Measurements from ENCODE around the gene BACH2. TPM values are rescaled to one million over a fixed set of nuclear protein-coding genes. Genes with fewer than 3 reads are reported as not detected.

Gene BACH2
- total and polyA plus RNA-seq, 9 of the 15 experiments (the other 6 are each of a cell fraction or from before 2014, with no cell fraction given): 0.06 to 3.1 (median 0.59) TPM

- TF ChIP-seq IFI16 (CRISPR knock-in tag; IDR thresholded peaks at IDR 0.05): no peak
- no peak for TF ChIP-seq MAFG (tag; conservative IDR thresholded peaks at IDR 0.05)
- no peak for TF ChIP-seq NFATC3 (IDR thresholded peaks at IDR 0.05)
- TF ChIP-seq ETS1 (conservative IDR thresholded peaks at IDR 0.05; ENCODE audit: control insufficient read depth, low read depth, low read length): no peak
Measured at GRCh38 chr6:90080876-90081481, 215.7 kb downstream of the BACH2 start (continued).

GRCh38 chr6:90079560-90080490 is 216.8 kb downstream of the BACH2 start:
- Histone ChIP-seq H3K36me3 (ENCODE audit: control insufficient read depth, insufficient read depth, low read length) (no peaks in the 10 kb centered on the region), H3K4me2 (ENCODE audit: insufficient read depth, low read length) (no peak overlapping the region), H3K4me3 (no peak overlapping the region), H3K9ac (ENCODE audit: insufficient read depth in 1 of 2, low read depth in 2 of 2, low read length in 2 of 2) (no peak overlapping the region), H4K20me1 (replicated peaks; ENCODE audit: control insufficient read depth, insufficient read depth, low read length) (no peaks in the 10 kb centered on the region), H3K9me1 (ENCODE audit: control insufficient read depth, insufficient read depth, low read length) (no peaks in the 10 kb centered on the region), H2AFZ (ENCODE audit: low read depth, low read length) (no peak overlapping the region), H3K4me1 (replicated peaks in 1 of 2; ENCODE audit: control insufficient read depth in 2 of 2, insufficient read depth in 2 of 2, low read length in 2 of 2) (peaks cover 0 to 26% of the 10 kb centered on the region in 2 experiments; a peak in 4 of 5 replicates), H3K79me2 (ENCODE audit: control insufficient read depth, insufficient read depth, low read length) (no peaks in the 10 kb centered on the region), H3K9me3 (replicated peaks; ENCODE audit: control insufficient read depth, insufficient read depth, low read depth, low read length) (no peaks in the 10 kb centered on the region), H3K27ac (ENCODE audit: extremely low read depth, low read depth, low read length) (no peak overlapping the region), H3K27me3 (ENCODE audit: control insufficient read depth in 2 of 2, insufficient read depth in 2 of 2, low read length in 2 of 2) (no peaks in the 10 kb centered on the region; a peak in 1 of 5 replicates)
- no TSS peak for BruUV-seq (replicated peaks)
- FAIRE-seq (no peak), DNase-seq (ENCODE audit: extremely low read depth in 1 of 4, low spot score in 3 of 4) (no peak), ATAC-seq (no peak)
- in situ Hi-C loops (cut with MboI) (no loop called here), intact Hi-C loops (cut with micrococcal nuclease) (no loop called here)
- WGBS (ENCODE audit: insufficient coverage, low coverage, missing lambda C conversion rate): 61% methylated on average over 11 of the region's 11 CpGs
- ChIA-PET POLR2A (no interaction called here), CTCF (ENCODE audit: low intra/inter-chr PET ratio) (interaction anchor here (0.6 kb wide), 1 partner anchor 110 kb away, joined by 3 read pairs; no protein-coding TSS in a partner anchor)
- TF ChIP-seq ZNF174 (CRISPR knock-in tag; IDR thresholded peaks at IDR 0.05): no peak
- TF ChIP-seq ZNF785 (CRISPR knock-in tag; IDR thresholded peaks at IDR 0.05): no peak
- no peak for TF ChIP-seq ZNF655 (CRISPR knock-in tag; IDR thresholded peaks at IDR 0.05)
- no peak for TF ChIP-seq ZNF764 (CRISPR knock-in tag; IDR thresholded peaks at IDR 0.05; ENCODE audit: low read depth)
- TF ChIP-seq ZNF830 (CRISPR knock-in tag; IDR thresholded peaks at IDR 0.05): no peak
- no peak for TF ChIP-seq C11orf30 (IDR thresholded peaks at IDR 0.05; ENCODE audit: low read depth)
- TF ChIP-seq MCM3 (IDR thresholded peaks at IDR 0.05): no peak
- TF ChIP-seq ELK3 (CRISPR knock-in tag; IDR thresholded peaks at IDR 0.05): no peak
- no peak for TF ChIP-seq MLLT1 (IDR thresholded peaks at IDR 0.05)
- TF ChIP-seq ZNF282 (CRISPR knock-in tag; IDR thresholded peaks at IDR 0.05): no peak
- no peak for TF ChIP-seq SNRNP70 (optimal IDR thresholded peaks at IDR 0.05; ENCODE audit: low read depth, low read length)

Measured in K562 (cell line).